H9 (cell line): ENCODE results near the gene DDX24. TPM values are rescaled to one million over a fixed set of nuclear protein-coding genes. Genes with fewer than 3 reads are reported as not detected.

ENCODE experiments used
- DNase-seq: peaks from one replicate; pipeline ENCODE4 v3.0.0-alpha.2; 2017
- H2AFZ ChIP-seq: one replicate; pipeline ENCODE4 v1.6.1; 2013; ENCODE audit warnings: mild to moderate bottlenecking, low read length, control low read depth, moderate library complexity
- H2AK5ac ChIP-seq: 2 replicates; pipeline ENCODE4 v1.6.1; 2013; ENCODE audit warnings: low read length, control low read depth, mixed read lengths; ENCODE audit not compliant: insufficient read length
- H2BK120ac ChIP-seq: one replicate; pipeline ENCODE4 v1.6.1; 2013; ENCODE audit warnings: low read depth, mild to moderate bottlenecking, low read length, control low read depth, inconsistent platforms; ENCODE audit not compliant: poor library complexity, severe bottlenecking
- H2BK12ac ChIP-seq: 2 replicates; pipeline ENCODE4 v1.6.1; 2013; ENCODE audit warnings: low read length, control low read depth, mixed read lengths, low read depth; ENCODE audit not compliant: insufficient read length
- H2BK15ac ChIP-seq: 2 replicates; pipeline ENCODE4 v1.6.1; 2013; ENCODE audit warnings: low read depth, low read length, control low read depth
- H2BK20ac ChIP-seq: one replicate; pipeline ENCODE4 v1.6.1; 2013; ENCODE audit warnings: low read depth, mild to moderate bottlenecking, low read length, control low read depth, inconsistent platforms; ENCODE audit not compliant: poor library complexity, severe bottlenecking
- H2BK5ac ChIP-seq: 2 replicates; pipeline ENCODE4 v1.6.1; 2013; ENCODE audit warnings: low read length, control low read depth, mixed read lengths; ENCODE audit not compliant: insufficient read length
- H3K14ac ChIP-seq: 2 replicates; pipeline ENCODE4 v1.6.1; 2013; ENCODE audit warnings: low read length, control low read depth; ENCODE audit not compliant: insufficient read depth
- H3K18ac ChIP-seq: 2 replicates; pipeline ENCODE4 v1.6.1; 2013; ENCODE audit warnings: low read depth, mild to moderate bottlenecking, mixed read lengths, low read length, control low read depth; ENCODE audit not compliant: insufficient read length
- H3K23ac ChIP-seq: 2 replicates; pipeline ENCODE4 v1.6.1; 2013; ENCODE audit warnings: low read length, control low read depth, mixed read lengths, low read depth; ENCODE audit not compliant: insufficient read length
- H3K23me2 ChIP-seq: 2 replicates; pipeline ENCODE4 v1.6.1; 2013; ENCODE audit warnings: low read depth, mild to moderate bottlenecking, mixed read lengths, low read length, control low read depth; ENCODE audit not compliant: insufficient read length, poor library complexity, severe bottlenecking
- H3K27ac ChIP-seq: 2 replicates; pipeline ENCODE4 v1.5.1; 2013; ENCODE audit warnings: low read length, control low read depth, mixed read lengths, low read depth; ENCODE audit not compliant: insufficient read length
- H3K27me3 ChIP-seq: 2 replicates; pipeline ENCODE4 v1.6.1; 2013; ENCODE audit warnings: low read length, control low read depth, inconsistent platforms; ENCODE audit not compliant: insufficient read depth
- H3K4ac ChIP-seq: 2 replicates; pipeline ENCODE4 v1.6.1; 2013; ENCODE audit warnings: low read depth, mild to moderate bottlenecking, control low read depth, inconsistent platforms, low read length, moderate library complexity
- H3K4me1 ChIP-seq: 2 replicates; pipeline ENCODE4 v1.6.1; 2013; ENCODE audit warnings: low read length, control low read depth, inconsistent platforms; ENCODE audit not compliant: insufficient read depth
- H3K4me2 ChIP-seq: 2 replicates; pipeline ENCODE4 v1.6.1; 2013; ENCODE audit warnings: low read length, control low read depth, mixed read lengths; ENCODE audit not compliant: insufficient read length, insufficient read depth
- H3K56ac ChIP-seq: 2 replicates; pipeline ENCODE4 v1.6.1; 2013; ENCODE audit warnings: low read depth, mild to moderate bottlenecking, mixed read lengths, low read length, control low read depth; ENCODE audit not compliant: insufficient read length
- H3K79me1 ChIP-seq: 2 replicates; pipeline ENCODE4 v1.6.1; 2013; ENCODE audit warnings: low read depth, mild to moderate bottlenecking, moderate library complexity, low read length, control low read depth, inconsistent platforms; ENCODE audit not compliant: insufficient read depth, poor library complexity, severe bottlenecking
- H3K79me2 ChIP-seq: 2 replicates; pipeline ENCODE4 v1.6.1; 2013; ENCODE audit warnings: low read length, control low read depth, inconsistent platforms; ENCODE audit not compliant: insufficient read depth
- H3K9ac ChIP-seq: 2 replicates; pipeline ENCODE4 v1.6.1; 2013; ENCODE audit warnings: low read length, control low read depth, mixed read lengths; ENCODE audit not compliant: insufficient read length; ENCODE audit errors: extremely low read depth
- H3K9me3 ChIP-seq: one replicate; pipeline ENCODE4 v1.6.1; 2013; ENCODE audit warnings: low read depth, low read length, inconsistent platforms; ENCODE audit not compliant: control insufficient read depth
- H3T11ph ChIP-seq: one replicate; pipeline ENCODE4 v1.6.1; 2013; ENCODE audit warnings: mild to moderate bottlenecking, low read length, control low read depth, inconsistent platforms
- H4K20me1 ChIP-seq: one replicate; pipeline ENCODE4 v1.6.1; 2013; ENCODE audit not compliant: control insufficient read depth, insufficient read length, insufficient read depth
- H4K5ac ChIP-seq: 2 replicates; pipeline ENCODE4 v1.6.1; 2013; ENCODE audit warnings: low read depth, mild to moderate bottlenecking, mixed read lengths, low read length, control low read depth; ENCODE audit not compliant: insufficient read length
- H4K8ac ChIP-seq: replicated peaks from 2 replicates; pipeline ENCODE4 v1.6.1; 2013; ENCODE audit warnings: low read length, control low read depth, mixed read lengths, low read depth; ENCODE audit not compliant: insufficient read length
- H4K91ac ChIP-seq: 2 replicates; pipeline ENCODE4 v1.6.1; 2013; ENCODE audit warnings: low read depth, mild to moderate bottlenecking, moderate library complexity, mixed read lengths, low read length, control low read depth; ENCODE audit not compliant: insufficient read length
- H3K27ac Mint-ChIP-seq, 3 experiments: 2 replicates in 2 of 3; 3 replicates in 1 of 3; pipeline ENCODE4 v1.8.0; 2020 to 2021; ENCODE audit warnings: mixed read lengths in 3 of 3, mild to moderate bottlenecking in 1 of 3, moderate library complexity in 1 of 3
- H3K27me3 Mint-ChIP-seq: 2 replicates; pipeline ENCODE4 v1.8.0; 2021; ENCODE audit warnings: low read depth, mild to moderate bottlenecking, moderate library complexity, mixed read lengths
- H3K36me3 Mint-ChIP-seq, 3 experiments: 2 replicates in 2 of 3; 3 replicates in 1 of 3; pipeline ENCODE4 v1.8.0; 2020 to 2021; ENCODE audit warnings: low read depth in 3 of 3, mixed read lengths in 3 of 3; ENCODE audit not compliant: insufficient read depth in 1 of 3
- H3K4me1 Mint-ChIP-seq, 2 experiments: 2 replicates each; pipeline ENCODE4 v1.8.0; 2020; ENCODE audit warnings: mixed read lengths in 2 of 2
- H3K4me3 Mint-ChIP-seq, 2 experiments: 2 replicates in 1 of 2; 3 replicates in 1 of 2; pipeline ENCODE4 v1.8.0; 2020 to 2021; ENCODE audit warnings: mild to moderate bottlenecking in 2 of 2, mixed read lengths in 2 of 2, moderate library complexity in 1 of 2
- H3K9me3 Mint-ChIP-seq, 2 experiments: 2 replicates in 1 of 2; 3 replicates in 1 of 2; pipeline ENCODE4 v1.8.0; 2020; ENCODE audit warnings: mild to moderate bottlenecking in 2 of 2, mixed read lengths in 2 of 2, moderate library complexity in 1 of 2
- WGBS: extraction: QIAGEN DNeasy Blood & Tissue Kit; methylation state at CpG from one replicate; pipeline ENCODE4 v1.1.7; 2013; ENCODE audit warnings: missing lambda C conversion rate, low lambda C conversion rate, mixed read lengths; ENCODE audit not compliant: insufficient read length; ENCODE audit errors: extremely low coverage; 5-methylcytosine and 5-hydroxymethylcytosine counted together
- total RNA-seq: library from RNA; stranded (reverse); gene quantifications from 2 replicates; pipeline ENCODE4 v1.2.1, GENCODE V29; 2021
- TF ChIP-seq, protein P1 (sequence below): fragments of 200-600 bp; sonication (generic); conservative IDR thresholded peaks from 3 replicates; pipeline ENCODE4 v1.8.0; 2021; ENCODE audit warnings: antibody characterized with exemption, mild to moderate bottlenecking

Gene DDX24
- total RNA-seq, 1 experiment from 2014 or later = 172 TPM

DNA sequence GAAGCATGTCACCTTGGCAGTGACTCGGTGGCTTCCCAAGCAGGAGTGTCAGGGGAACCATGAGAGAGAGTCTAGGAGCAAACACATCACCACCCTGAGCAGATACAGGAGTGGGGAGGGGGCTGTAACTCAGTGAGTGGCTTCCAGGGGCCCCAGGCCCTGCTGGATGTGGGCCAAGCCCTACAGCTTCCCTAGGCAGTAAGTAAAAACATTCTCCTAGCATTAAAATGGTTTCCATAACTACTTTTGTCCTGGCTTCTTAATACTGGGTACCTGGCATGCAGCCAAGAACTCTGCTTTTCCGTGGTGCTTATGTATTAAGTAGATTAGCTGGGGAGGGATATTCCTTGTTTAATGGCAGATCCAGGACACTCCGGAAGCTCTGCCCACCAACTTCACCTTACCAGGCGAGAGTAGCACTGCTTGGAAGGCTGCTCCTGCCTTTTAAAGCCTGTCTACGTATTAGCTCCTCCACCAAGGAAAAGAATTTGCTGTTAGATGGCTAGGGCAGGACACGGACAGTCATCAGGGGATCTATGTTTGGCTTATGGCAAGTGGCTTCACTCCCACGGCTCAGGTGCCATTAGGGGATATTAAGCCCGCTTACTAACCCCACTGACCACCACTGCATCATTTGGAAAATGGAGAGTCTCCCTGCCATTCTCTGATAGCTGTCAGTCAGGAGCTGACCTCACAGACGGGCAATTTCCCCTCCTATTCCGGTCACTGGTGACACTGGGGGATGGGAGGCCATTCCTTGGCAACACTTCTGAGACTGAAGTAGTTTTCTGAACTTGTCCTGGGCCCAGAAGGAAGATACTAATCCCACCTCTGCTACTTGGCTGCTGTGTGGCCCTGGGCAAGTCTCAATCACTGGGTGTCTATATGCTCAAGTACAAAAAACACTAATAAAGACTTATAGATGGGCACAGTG lies 32.0 kb downstream of the DDX24 start:
- H2BK15ac ChIP-seq = no peak overlapping the region
- no peak overlapping the region for H3K23ac ChIP-seq
- Mint-ChIP-seq H3K9me3 (no peaks in the 10 kb centered on the region), H3K4me1 (peaks cover 15 to 18% of the 10 kb centered on the region in 2 experiments), H3K27me3 (no peaks in the 10 kb centered on the region), H3K4me3 (no peak overlapping the region), H3K36me3 (peaks cover 22 to 78% (median 62%) of the 10 kb centered on the region in 3 experiments; a peak in 6 of 7 replicates), H3K27ac (no peak overlapping the region)
- no peak overlapping the region for H2BK5ac ChIP-seq
- H3K14ac ChIP-seq = no peak overlapping the region
- H2AFZ ChIP-seq = no peak overlapping the region
- H2AK5ac ChIP-seq = no peak overlapping the region
- H3T11ph ChIP-seq = no peak overlapping the region
- H3K79me1 ChIP-seq = no peaks in the 10 kb centered on the region
- H3K4me1 ChIP-seq = no peaks in the 10 kb centered on the region; the same call in 1 of the 2 replicates
- H2BK120ac ChIP-seq = no peak overlapping the region
- no peak overlapping the region for H4K8ac ChIP-seq
- no peak overlapping the region for H2BK20ac ChIP-seq
- H3K27ac ChIP-seq = no peak overlapping the region
- H3K27me3 ChIP-seq = no peaks in the 10 kb centered on the region
- peak; percentile 8 for DNase-seq
- H3K56ac ChIP-seq = no peak overlapping the region
- no peak overlapping the region for H4K91ac ChIP-seq
- no peaks in the 10 kb centered on the region for H3K79me2 ChIP-seq
- no peak overlapping the region for H4K5ac ChIP-seq
- WGBS = no CpG with 5 or more reads among the region's 10 CpGs
- H2BK12ac ChIP-seq = no peak overlapping the region
- no peak overlapping the region for H3K9ac ChIP-seq
- TF ChIP-seq, protein P1, sequence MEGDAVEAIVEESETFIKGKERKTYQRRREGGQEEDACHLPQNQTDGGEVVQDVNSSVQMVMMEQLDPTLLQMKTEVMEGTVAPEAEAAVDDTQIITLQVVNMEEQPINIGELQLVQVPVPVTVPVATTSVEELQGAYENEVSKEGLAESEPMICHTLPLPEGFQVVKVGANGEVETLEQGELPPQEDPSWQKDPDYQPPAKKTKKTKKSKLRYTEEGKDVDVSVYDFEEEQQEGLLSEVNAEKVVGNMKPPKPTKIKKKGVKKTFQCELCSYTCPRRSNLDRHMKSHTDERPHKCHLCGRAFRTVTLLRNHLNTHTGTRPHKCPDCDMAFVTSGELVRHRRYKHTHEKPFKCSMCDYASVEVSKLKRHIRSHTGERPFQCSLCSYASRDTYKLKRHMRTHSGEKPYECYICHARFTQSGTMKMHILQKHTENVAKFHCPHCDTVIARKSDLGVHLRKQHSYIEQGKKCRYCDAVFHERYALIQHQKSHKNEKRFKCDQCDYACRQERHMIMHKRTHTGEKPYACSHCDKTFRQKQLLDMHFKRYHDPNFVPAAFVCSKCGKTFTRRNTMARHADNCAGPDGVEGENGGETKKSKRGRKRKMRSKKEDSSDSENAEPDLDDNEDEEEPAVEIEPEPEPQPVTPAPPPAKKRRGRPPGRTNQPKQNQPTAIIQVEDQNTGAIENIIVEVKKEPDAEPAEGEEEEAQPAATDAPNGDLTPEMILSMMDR = no peak
- no peaks in the 10 kb centered on the region for H3K9me3 ChIP-seq
- no peaks in the 10 kb centered on the region for H4K20me1 ChIP-seq
- H3K4me2 ChIP-seq = no peak overlapping the region
- no peaks in the 10 kb centered on the region for H3K23me2 ChIP-seq
- H3K4ac ChIP-seq = no peak overlapping the region
- no peak overlapping the region for H3K18ac ChIP-seq
